B cell (primary cell): ENCODE data around the gene ASPA. TPM values are rescaled to one million over a fixed set of nuclear protein-coding genes. Genes with fewer than 3 reads are reported as not detected.

Source experiments
- ATAC-seq: fragments of 200-7000 bp; cut with Tn5 transposase; one replicate; pipeline ENCODE4 v1.10.0; 2021; ENCODE audit warnings: low read depth, mild to moderate bottlenecking, moderate number of reproducible peaks, moderate library complexity
- CTCF ChIA-PET: fragments of 350-600 bp; sonication (Branson Sonifier 250); formaldehyde crosslinking; loops from one replicate; lab custom pipeline; 2021; ENCODE audit warnings: antibody characterized with exemption, inconsistent platforms; lab: Charles Lee
- POLR2A ChIA-PET: fragments of 350-600 bp; sonication (Branson Sonifier 250); formaldehyde crosslinking; loops from one replicate; lab custom pipeline; 2021; ENCODE audit warnings: antibody characterized with exemption; lab: Charles Lee
- DNase-seq: peaks from one replicate; pipeline ENCODE4 v3.0.0; 2013
- H2AFZ ChIP-seq: 2 replicates; pipeline ENCODE4 v1.6.1; 2012; ENCODE audit warnings: mild to moderate bottlenecking, low read depth, low read length; ENCODE audit not compliant: insufficient read depth, poor library complexity, severe bottlenecking
- H3K27ac ChIP-seq, 2 donors: 1 replicate in 1 of 2; 2 replicates in 1 of 2; pipeline ENCODE4 v1.5.1; 2012 to 2013; ENCODE audit warnings: low read length in 2 of 2, mild to moderate bottlenecking in 2 of 2, moderate library complexity in 1 of 2
- H3K27me3 ChIP-seq, 4 experiments: fragments of 200-600 bp in 1 of 4; sonication (generic) in 1 of 4; replicated peaks in 1 of 4; 1 replicate in 2 of 4; 2 replicates in 2 of 4; pipeline versions ENCODE4 v1.6.1 to v1.7.0; 2013 to 2016; ENCODE audit warnings: low read length in 3 of 4, mild to moderate bottlenecking in 2 of 4, mixed read lengths in 1 of 4, moderate library complexity in 1 of 4; ENCODE audit not compliant: insufficient read depth in 4 of 4, control insufficient read depth in 3 of 4; ENCODE audit errors: control extremely low read depth in 1 of 4
- H3K36me3 ChIP-seq, 2 experiments: replicated peaks in 1 of 2; 1 replicate in 1 of 2; 2 replicates in 1 of 2; pipeline versions ENCODE4 v1.6.1 to v1.7.1; 2013; ENCODE audit warnings: low read length in 1 of 2; ENCODE audit not compliant: insufficient read depth in 2 of 2, control insufficient read depth in 1 of 2; ENCODE audit errors: control extremely low read depth in 1 of 2, extremely low read depth in 1 of 2
- H3K4me1 ChIP-seq, 2 donors: fragments of 200-600 bp in 1 of 2; sonication (generic) in 1 of 2; 1 replicate in 1 of 2; 2 replicates in 1 of 2; pipeline versions ENCODE4 v1.5.1 to v1.6.1; 2013 to 2017; ENCODE audit warnings: low read length in 2 of 2; ENCODE audit not compliant: control insufficient read depth in 2 of 2, insufficient read depth in 2 of 2
- H3K4me2 ChIP-seq: replicated peaks from 2 replicates; pipeline ENCODE3; 2012; ENCODE audit warnings: mild to moderate bottlenecking, low read depth, low read length; ENCODE audit not compliant: poor library complexity, severe bottlenecking
- H3K4me3 ChIP-seq, 5 experiments: fragments of 200-600 bp in 1 of 5; sonication (generic) in 1 of 5; 1 replicate in 3 of 5; 2 replicates in 2 of 5; pipeline versions ENCODE4 v1.5.1 to v1.7.0; 2011 to 2016; ENCODE audit warnings: low read length in 4 of 5, mild to moderate bottlenecking in 4 of 5, low read depth in 2 of 5, control low read depth in 1 of 5, moderate library complexity in 1 of 5; ENCODE audit not compliant: insufficient read depth in 1 of 5; ENCODE audit errors: control extremely low read depth in 1 of 5, extremely low read depth in 1 of 5
- H3K79me2 ChIP-seq: fragments of 200-600 bp; sonication (generic); one replicate; pipeline ENCODE4 v1.6.0; 2016; ENCODE audit warnings: low read length; ENCODE audit not compliant: control insufficient read depth, insufficient read depth
- H3K9ac ChIP-seq: fragments of 200-600 bp; sonication (generic); 2 replicates; pipeline ENCODE4 v1.6.1; 2017; ENCODE audit warnings: mild to moderate bottlenecking, low read length, moderate library complexity
- H3K9me3 ChIP-seq, 3 donors: one replicate each; pipeline versions ENCODE4 v1.6.1 to v1.7.1; 2013; ENCODE audit warnings: low read length in 2 of 3; ENCODE audit not compliant: control insufficient read depth in 2 of 3, insufficient read depth in 1 of 3; ENCODE audit errors: control extremely low read depth in 1 of 3
- H4K20me1 ChIP-seq: 2 replicates; pipeline ENCODE4 v1.6.0; 2012; ENCODE audit warnings: mild to moderate bottlenecking, low read length; ENCODE audit not compliant: insufficient read depth, control insufficient read depth, poor library complexity, severe bottlenecking
- H3K27ac Mint-ChIP-seq: one replicate; pipeline ENCODE4 v1.8.0; 2021; ENCODE audit warnings: mixed read lengths
- H3K27me3 Mint-ChIP-seq: one replicate; pipeline ENCODE4 v1.8.0; 2021; ENCODE audit warnings: mixed read lengths
- H3K4me1 Mint-ChIP-seq: one replicate; pipeline ENCODE4 v1.8.0; 2021; ENCODE audit warnings: mixed read lengths
- H3K4me3 Mint-ChIP-seq: one replicate; pipeline ENCODE4 v1.8.0; 2021; ENCODE audit warnings: mixed read lengths
- H3K9me3 Mint-ChIP-seq: one replicate; pipeline ENCODE4 v1.8.0; 2022; ENCODE audit warnings: mixed read lengths; ENCODE audit not compliant: insufficient read depth
- CTCF ChIP-seq: fragments of 200-600 bp; IDR thresholded peaks from one replicate; pipeline ENCODE4 v1.8.0; 2022; ENCODE audit warnings: antibody characterized with exemption, mild to moderate bottlenecking
- EZH2 ChIP-seq: IDR thresholded peaks from 2 replicates; pipeline ENCODE4 v1.6.1; 2012; ENCODE audit warnings: borderline replicate concordance, low read depth, mild to moderate bottlenecking, moderate library complexity, low read length; ENCODE audit not compliant: insufficient read depth, poor library complexity, severe bottlenecking
- WGBS: methylation state at CpG from one replicate; pipeline ENCODE4 v1.1.5; 2013; ENCODE audit warnings: missing lambda C conversion rate; ENCODE audit not compliant: insufficient coverage; 5-methylcytosine and 5-hydroxymethylcytosine counted together
- intact Hi-C: fragments of 100-400 bp; cut with micrococcal nuclease; formaldehyde crosslinking; loops from one replicate; pipeline ENCODE4 v1.10.0; 2022
- polyA plus RNA-seq: library from polyadenylated mRNA; depleted of rRNA; stranded (reverse); fragments of >200 nt; gene quantifications from 2 replicates; pipeline ENCODE4 v1.2.3, GENCODE V29; 2012
- total RNA-seq, 2 donors: library from RNA; stranded (reverse); fragments of 120-200 nt in 1 of 2; gene quantifications; 1 replicate in 1 of 2; 2 replicates in 1 of 2; pipeline versions ENCODE4 v1.2.3 to v1.2.4, GENCODE V29; 2013 to 2022

Gene ASPA
- total and polyA plus RNA-seq, 2 donors (not counting 1 experiment from before 2014, with no cell fraction given), result not detected

- WGBS, result 86% methylated on average over 4 of the region's 7 CpGs
- H3K4me3 Mint-ChIP-seq, result no peak overlapping the region
- Histone ChIP-seq H3K4me1 (no peaks in the 10 kb centered on the region), H2AFZ (no peak overlapping the region), H3K27me3 (peaks cover 0 to 4% (median 0%) of the 10 kb centered on the region in 4 experiments), H3K36me3 (no peaks in the 10 kb centered on the region), H3K4me3 (no peak overlapping the region), H3K9ac (no peak overlapping the region), H3K79me2 (no peaks in the 10 kb centered on the region), H3K4me2 (no peak overlapping the region), H3K27ac (no peak overlapping the region), H3K9me3 (peaks cover 0 to 5% (median 0%) of the 10 kb centered on the region in 3 donors), H4K20me1 (no peaks in the 10 kb centered on the region)
- no peaks in the 10 kb centered on the region for H3K4me1 Mint-ChIP-seq
- ChIA-PET POLR2A (no interaction called here), CTCF (no interaction called here)
- DNase-seq, result no peak
- H3K9me3 Mint-ChIP-seq, result no peaks in the 10 kb centered on the region
- H3K27me3 Mint-ChIP-seq, result peaks cover 28% of the 10 kb centered on the region
- no peak for ATAC-seq
- no peak for TF ChIP-seq EZH2
- TF ChIP-seq CTCF, result no peak
- H3K27ac Mint-ChIP-seq, result no peak overlapping the region
- intact Hi-C loops, result no loop called here
These were observed 21.3 kb downstream of the ASPA start for GRCh38 chr17:3497101-3497500.

- Histone ChIP-seq H3K4me3 (no peak overlapping the region), H3K4me1 (no peaks in the 10 kb centered on the region), H3K4me2 (no peak overlapping the region), H3K27me3 (peaks cover 0 to 2% (median 0%) of the 10 kb centered on the region in 4 experiments), H3K9ac (no peak overlapping the region), H3K36me3 (no peaks in the 10 kb centered on the region), H3K79me2 (no peaks in the 10 kb centered on the region), H2AFZ (no peak overlapping the region), H4K20me1 (no peaks in the 10 kb centered on the region), H3K27ac (no peak overlapping the region), H3K9me3 (peaks cover 0 to 5% (median 0%) of the 10 kb centered on the region in 3 donors)
- DNase-seq (no peak), ATAC-seq (no peak)
- H3K4me1 Mint-ChIP-seq, result no peaks in the 10 kb centered on the region
- H3K4me3 Mint-ChIP-seq, result no peak overlapping the region
- H3K9me3 Mint-ChIP-seq, result no peaks in the 10 kb centered on the region
- ChIA-PET POLR2A (no interaction called here), CTCF (no interaction called here)
- peaks cover 13% of the 10 kb centered on the region for H3K27me3 Mint-ChIP-seq
- 100% methylated on average over 5 of the region's 5 CpGs for WGBS
- H3K27ac Mint-ChIP-seq, result no peak overlapping the region
- intact Hi-C loops, result no loop called here
- no peak for TF ChIP-seq CTCF
- no peak for TF ChIP-seq EZH2
These were observed 25.5 kb downstream of the ASPA start for GRCh38 chr17:3501344-3501743.
